Epithelial cell of esophagus (primary cell): ENCODE results near the gene DCLK1.

Source experiments
- DNase-seq: peaks from one replicate; pipeline ENCODE4 v3.0.0; 2010; ENCODE audit warnings: low read depth
- H3K4me3 ChIP-seq: 2 replicates; pipeline ENCODE4 v1.5.1; 2011; ENCODE audit warnings: mild to moderate bottlenecking, low read length, control low read depth
- TF ChIP-seq, protein P1 (sequence below): IDR thresholded peaks from 2 replicates; pipeline ENCODE4 v1.5.1; 2011; ENCODE audit warnings: low read depth, mild to moderate bottlenecking, low read length, control low read depth, inconsistent platforms; ENCODE audit not compliant: insufficient read depth; ENCODE audit errors: missing control alignments

DCLK1 gene

DNA sequence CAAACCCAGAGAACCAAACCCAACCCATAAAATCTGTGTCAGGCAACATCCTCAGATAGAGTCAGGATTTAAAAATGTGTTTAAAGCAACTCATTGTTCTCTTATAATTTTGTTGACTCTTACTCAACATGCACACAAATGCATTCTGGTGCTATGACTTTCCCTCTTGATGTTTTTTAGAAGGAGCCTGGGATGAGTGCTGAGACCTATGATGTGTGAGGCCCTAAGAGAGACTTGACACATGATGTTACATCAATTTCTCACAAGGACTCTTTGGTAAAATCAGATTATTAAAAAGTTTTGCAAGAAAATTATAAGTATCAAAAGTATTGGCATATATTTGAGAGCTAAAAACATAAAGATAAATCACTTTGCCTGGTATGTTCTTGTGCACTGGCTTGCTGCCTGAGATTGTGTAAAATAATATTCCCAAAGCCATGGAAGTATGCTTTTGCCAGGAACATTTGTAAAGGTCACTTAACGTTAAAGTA is 173.9 kb downstream of the DCLK1 start:
- TF ChIP-seq, protein P1, sequence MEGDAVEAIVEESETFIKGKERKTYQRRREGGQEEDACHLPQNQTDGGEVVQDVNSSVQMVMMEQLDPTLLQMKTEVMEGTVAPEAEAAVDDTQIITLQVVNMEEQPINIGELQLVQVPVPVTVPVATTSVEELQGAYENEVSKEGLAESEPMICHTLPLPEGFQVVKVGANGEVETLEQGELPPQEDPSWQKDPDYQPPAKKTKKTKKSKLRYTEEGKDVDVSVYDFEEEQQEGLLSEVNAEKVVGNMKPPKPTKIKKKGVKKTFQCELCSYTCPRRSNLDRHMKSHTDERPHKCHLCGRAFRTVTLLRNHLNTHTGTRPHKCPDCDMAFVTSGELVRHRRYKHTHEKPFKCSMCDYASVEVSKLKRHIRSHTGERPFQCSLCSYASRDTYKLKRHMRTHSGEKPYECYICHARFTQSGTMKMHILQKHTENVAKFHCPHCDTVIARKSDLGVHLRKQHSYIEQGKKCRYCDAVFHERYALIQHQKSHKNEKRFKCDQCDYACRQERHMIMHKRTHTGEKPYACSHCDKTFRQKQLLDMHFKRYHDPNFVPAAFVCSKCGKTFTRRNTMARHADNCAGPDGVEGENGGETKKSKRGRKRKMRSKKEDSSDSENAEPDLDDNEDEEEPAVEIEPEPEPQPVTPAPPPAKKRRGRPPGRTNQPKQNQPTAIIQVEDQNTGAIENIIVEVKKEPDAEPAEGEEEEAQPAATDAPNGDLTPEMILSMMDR = no peak
- DNase-seq = no peak
- H3K4me3 ChIP-seq = no peak overlapping the region

DNA sequence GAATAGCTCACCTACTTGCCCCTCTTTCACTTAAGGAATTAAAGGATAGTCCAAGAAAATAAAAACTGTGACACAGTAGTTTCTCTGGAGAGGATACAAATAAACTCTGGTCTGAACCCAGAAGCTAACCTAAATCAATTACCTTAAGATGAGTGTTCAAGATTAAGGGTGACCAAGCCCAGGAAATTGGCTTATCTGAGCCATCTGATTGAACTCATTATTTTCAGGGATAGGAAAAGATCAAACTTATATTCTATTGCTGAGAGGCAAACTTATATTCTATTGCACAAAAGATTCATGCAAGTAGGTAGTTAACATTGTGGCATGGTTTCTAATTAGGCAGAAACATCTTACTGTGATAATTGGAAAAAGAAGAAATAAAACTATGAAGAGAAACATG is 175.1 kb downstream of the DCLK1 start:
- TF ChIP-seq, protein P1 = no peak
- no peak overlapping the region for H3K4me3 ChIP-seq
- no peak for DNase-seq

DNA sequence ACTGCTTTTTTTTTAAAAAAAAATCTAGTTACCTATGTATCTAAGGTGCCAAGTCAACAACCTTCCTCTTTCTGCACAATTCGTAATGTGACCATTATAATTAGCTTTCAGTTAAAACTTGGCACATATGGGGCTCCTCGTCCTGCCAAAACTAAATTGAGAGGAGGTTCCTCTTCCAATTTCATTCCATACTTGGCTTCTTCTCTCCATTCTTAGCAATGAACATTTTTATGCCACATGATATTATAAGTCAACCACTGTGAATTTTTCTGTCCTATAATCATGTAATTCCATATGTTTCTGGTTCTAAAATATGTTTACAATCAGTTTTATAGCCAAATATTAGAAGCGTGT is 177.0 kb downstream of the DCLK1 start:
- no peak for DNase-seq
- no peak overlapping the region for H3K4me3 ChIP-seq
- TF ChIP-seq, protein P1 = no peak

GRCh38 chr13:35953537-35954206 is 177.5 kb downstream of the DCLK1 start:
- peak; percentile 62 for DNase-seq
- TF ChIP-seq, protein P1 = peak; percentile 70
- H3K4me3 ChIP-seq = no peak overlapping the region

DNA sequence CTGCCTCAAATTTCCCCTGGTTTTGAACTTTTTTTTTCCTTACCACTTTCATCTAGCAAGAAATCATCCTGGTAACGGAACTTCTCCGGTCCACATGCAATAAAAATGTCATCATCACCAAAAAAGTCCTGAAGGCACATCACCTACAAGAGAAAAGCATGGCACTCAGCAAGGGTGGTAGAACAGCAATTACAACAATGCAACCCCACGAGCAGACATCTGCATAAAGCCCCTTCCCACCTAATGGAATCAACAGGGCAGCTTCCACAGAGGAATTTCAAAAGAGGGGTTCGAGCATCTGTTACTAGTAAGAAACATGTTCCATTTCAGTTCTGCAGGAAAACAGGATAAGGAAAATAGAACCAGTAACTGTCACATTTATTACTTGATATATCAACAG is 183.9 kb downstream of the DCLK1 start:
- TF ChIP-seq, protein P1 = no peak

GRCh38 chr13:35945368-35945767 is 185.8 kb downstream of the DCLK1 start:
- H3K4me3 ChIP-seq = no peak overlapping the region
- no peak for DNase-seq
- TF ChIP-seq, protein P1 = no peak

More for the DNA sequence above, 183.9 kb downstream of the DCLK1 start:
- no peak for DNase-seq
- H3K4me3 ChIP-seq = no peak overlapping the region

DNA sequence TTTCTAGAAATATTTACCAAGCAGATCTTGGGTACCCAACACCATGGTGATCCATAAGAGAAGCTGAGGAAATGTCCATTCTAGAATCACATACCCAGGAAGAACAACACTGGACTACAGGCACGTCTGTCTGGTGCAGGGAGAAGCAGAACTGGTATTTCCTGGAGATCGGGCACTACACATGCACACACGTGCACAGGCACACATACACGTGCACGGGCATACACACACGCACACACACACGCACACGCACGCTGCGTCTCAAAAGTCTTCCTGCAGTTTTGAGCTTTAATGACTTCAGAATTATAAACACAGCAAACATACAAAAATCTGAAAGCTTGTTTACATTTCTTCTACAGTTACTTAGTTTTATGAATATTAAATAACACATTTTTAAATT is 189.8 kb downstream of the DCLK1 start:
- H3K4me3 ChIP-seq = no peak overlapping the region
- DNase-seq = no peak
- TF ChIP-seq, protein P1 = no peak
